ENCODE data around the gene ARID4A. TPM values are rescaled to one million over a fixed set of nuclear protein-coding genes. Genes with fewer than 3 reads are reported as not detected.
A peak's percentile ranks its signal among the peaks of the same experiment; 100 is the strongest.

ARID4A gene
- total and polyA plus RNA-seq, 2 of the 13 experiments (the other 11 are each of a cell fraction or from before 2014, with no cell fraction given), result 7.2 to 9.7 TPM

GRCh38 chr14:58287607-58288042 lies 10.7 kb upstream of the ARID4A start (continued):
- TF ChIP-seq ZNF350 (CRISPR knock-in tag; IDR thresholded peaks at IDR 0.05; ENCODE audit: borderline replicate concordance, low read depth), result no peak
- no peak for TF ChIP-seq KLF12 (CRISPR knock-in tag; IDR thresholded peaks at IDR 0.05; ENCODE audit: borderline replicate concordance)
- TF ChIP-seq, protein P1, sequence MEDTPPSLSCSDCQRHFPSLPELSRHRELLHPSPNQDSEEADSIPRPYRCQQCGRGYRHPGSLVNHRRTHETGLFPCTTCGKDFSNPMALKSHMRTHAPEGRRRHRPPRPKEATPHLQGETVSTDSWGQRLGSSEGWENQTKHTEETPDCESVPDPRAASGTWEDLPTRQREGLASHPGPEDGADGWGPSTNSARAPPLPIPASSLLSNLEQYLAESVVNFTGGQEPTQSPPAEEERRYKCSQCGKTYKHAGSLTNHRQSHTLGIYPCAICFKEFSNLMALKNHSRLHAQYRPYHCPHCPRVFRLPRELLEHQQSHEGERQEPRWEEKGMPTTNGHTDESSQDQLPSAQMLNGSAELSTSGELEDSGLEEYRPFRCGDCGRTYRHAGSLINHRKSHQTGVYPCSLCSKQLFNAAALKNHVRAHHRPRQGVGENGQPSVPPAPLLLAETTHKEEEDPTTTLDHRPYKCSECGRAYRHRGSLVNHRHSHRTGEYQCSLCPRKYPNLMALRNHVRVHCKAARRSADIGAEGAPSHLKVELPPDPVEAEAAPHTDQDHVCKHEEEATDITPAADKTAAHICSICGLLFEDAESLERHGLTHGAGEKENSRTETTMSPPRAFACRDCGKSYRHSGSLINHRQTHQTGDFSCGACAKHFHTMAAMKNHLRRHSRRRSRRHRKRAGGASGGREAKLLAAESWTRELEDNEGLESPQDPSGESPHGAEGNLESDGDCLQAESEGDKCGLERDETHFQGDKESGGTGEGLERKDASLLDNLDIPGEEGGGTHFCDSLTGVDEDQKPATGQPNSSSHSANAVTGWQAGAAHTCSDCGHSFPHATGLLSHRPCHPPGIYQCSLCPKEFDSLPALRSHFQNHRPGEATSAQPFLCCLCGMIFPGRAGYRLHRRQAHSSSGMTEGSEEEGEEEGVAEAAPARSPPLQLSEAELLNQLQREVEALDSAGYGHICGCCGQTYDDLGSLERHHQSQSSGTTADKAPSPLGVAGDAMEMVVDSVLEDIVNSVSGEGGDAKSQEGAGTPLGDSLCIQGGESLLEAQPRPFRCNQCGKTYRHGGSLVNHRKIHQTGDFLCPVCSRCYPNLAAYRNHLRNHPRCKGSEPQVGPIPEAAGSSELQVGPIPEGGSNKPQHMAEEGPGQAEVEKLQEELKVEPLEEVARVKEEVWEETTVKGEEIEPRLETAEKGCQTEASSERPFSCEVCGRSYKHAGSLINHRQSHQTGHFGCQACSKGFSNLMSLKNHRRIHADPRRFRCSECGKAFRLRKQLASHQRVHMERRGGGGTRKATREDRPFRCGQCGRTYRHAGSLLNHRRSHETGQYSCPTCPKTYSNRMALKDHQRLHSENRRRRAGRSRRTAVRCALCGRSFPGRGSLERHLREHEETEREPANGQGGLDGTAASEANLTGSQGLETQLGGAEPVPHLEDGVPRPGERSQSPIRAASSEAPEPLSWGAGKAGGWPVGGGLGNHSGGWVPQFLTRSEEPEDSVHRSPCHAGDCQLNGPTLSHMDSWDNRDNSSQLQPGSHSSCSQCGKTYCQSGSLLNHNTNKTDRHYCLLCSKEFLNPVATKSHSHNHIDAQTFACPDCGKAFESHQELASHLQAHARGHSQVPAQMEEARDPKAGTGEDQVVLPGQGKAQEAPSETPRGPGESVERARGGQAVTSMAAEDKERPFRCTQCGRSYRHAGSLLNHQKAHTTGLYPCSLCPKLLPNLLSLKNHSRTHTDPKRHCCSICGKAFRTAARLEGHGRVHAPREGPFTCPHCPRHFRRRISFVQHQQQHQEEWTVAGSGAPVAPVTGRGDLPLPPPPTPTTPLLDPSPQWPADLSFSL (CRISPR knock-in tag; IDR thresholded peaks at IDR 0.05), result no peak
- TF ChIP-seq FOXM1 (CRISPR knock-in tag; IDR thresholded peaks at IDR 0.05), result no peak
- TF ChIP-seq, protein P2, sequence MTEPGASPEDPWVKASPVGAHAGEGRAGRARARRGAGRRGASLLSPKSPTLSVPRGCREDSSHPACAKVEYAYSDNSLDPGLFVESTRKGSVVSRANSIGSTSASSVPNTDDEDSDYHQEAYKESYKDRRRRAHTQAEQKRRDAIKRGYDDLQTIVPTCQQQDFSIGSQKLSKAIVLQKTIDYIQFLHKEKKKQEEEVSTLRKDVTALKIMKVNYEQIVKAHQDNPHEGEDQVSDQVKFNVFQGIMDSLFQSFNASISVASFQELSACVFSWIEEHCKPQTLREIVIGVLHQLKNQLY (CRISPR knock-in tag; IDR thresholded peaks at IDR 0.05), result no peak
- no peak for TF ChIP-seq ZNF776 (CRISPR knock-in tag; IDR thresholded peaks at IDR 0.05)
- no peak for TF ChIP-seq IRX3 (CRISPR knock-in tag; IDR thresholded peaks at IDR 0.05; ENCODE audit: borderline replicate concordance, low read depth)
- peak; percentile 52 for TF ChIP-seq THAP11 (CRISPR knock-in tag; IDR thresholded peaks at IDR 0.05)
- TF ChIP-seq IKZF4 (CRISPR knock-in tag; IDR thresholded peaks at IDR 0.05; ENCODE audit: borderline replicate concordance, low read depth, not compliant biosample characterization), result no peak
- peak; percentile 89 for TF ChIP-seq HDAC2 (CRISPR knock-in tag; IDR thresholded peaks at IDR 0.05)
- no peak for TF ChIP-seq MTA3 (CRISPR knock-in tag; IDR thresholded peaks at IDR 0.05)
- TF ChIP-seq ZNF17 (CRISPR knock-in tag; IDR thresholded peaks at IDR 0.05), result no peak
- no peak for TF ChIP-seq ZNF547 (CRISPR knock-in tag; IDR thresholded peaks at IDR 0.05)
- TF ChIP-seq ZNF670 (CRISPR knock-in tag; IDR thresholded peaks at IDR 0.05; ENCODE audit: borderline replicate concordance), result no peak
- no peak for TF ChIP-seq ZNF232 (CRISPR knock-in tag; IDR thresholded peaks at IDR 0.05; ENCODE audit: borderline replicate concordance)
- no peak for TF ChIP-seq NPAS2 (CRISPR knock-in tag; IDR thresholded peaks at IDR 0.05; ENCODE audit: borderline replicate concordance)

Measured in HepG2 (cell line).